DND-41 (cell line): ENCODE results near the gene UGT1A8.

Experiments used
- ATAC-seq: fragments of 200-7000 bp; cut with Tn5 transposase; 3 replicates; pipeline ENCODE4 v1.9.1; 2021; ENCODE audit warnings: low read depth; ENCODE audit not compliant: insufficient read depth
- DNase-seq: peaks from one replicate; pipeline ENCODE4 v3.0.0-alpha.2; 2020
- H2AFZ ChIP-seq: 2 replicates; pipeline ENCODE4 v1.6.0; 2012; ENCODE audit warnings: low read depth, low read length
- H3K27ac ChIP-seq: 2 replicates; pipeline ENCODE4 v1.5.1; 2012; ENCODE audit warnings: low read length, inconsistent platforms
- H3K27me3 ChIP-seq: fragments of 200-600 bp; sonication (generic); 2 replicates; pipeline ENCODE4 v1.6.0; 2012; ENCODE audit warnings: low read length, mild to moderate bottlenecking, inconsistent platforms; ENCODE audit not compliant: insufficient read depth, poor library complexity
- H3K36me3 ChIP-seq: 2 replicates; pipeline ENCODE4 v1.5.1; 2012; ENCODE audit warnings: low read length, inconsistent platforms; ENCODE audit not compliant: insufficient read depth
- H3K4me1 ChIP-seq: 2 replicates; pipeline ENCODE4 v1.5.1; 2012; ENCODE audit warnings: mild to moderate bottlenecking, low read length; ENCODE audit not compliant: insufficient read depth
- H3K4me2 ChIP-seq: 2 replicates; pipeline ENCODE4 v1.6.0; 2012; ENCODE audit warnings: mild to moderate bottlenecking, moderate library complexity, low read length, inconsistent platforms; ENCODE audit not compliant: insufficient read depth
- H3K4me3 ChIP-seq, 2 experiments: fragments of 200-600 bp in 1 of 2; shearing (Covaris generic) in 1 of 2; 2 replicates each; pipeline ENCODE4 v1.5.1; 2012 to 2016; ENCODE audit warnings: inconsistent platforms in 2 of 2, low read length in 2 of 2, mild to moderate bottlenecking in 2 of 2, low read depth in 1 of 2, moderate library complexity in 1 of 2
- H3K79me2 ChIP-seq: 2 replicates; pipeline ENCODE4 v1.6.0; 2012; ENCODE audit warnings: low read length, inconsistent platforms; ENCODE audit not compliant: insufficient read depth
- H3K9ac ChIP-seq: 2 replicates; pipeline ENCODE4 v1.6.0; 2012; ENCODE audit warnings: low read depth, mild to moderate bottlenecking, inconsistent platforms, low read length, moderate library complexity
- H3K9me3 ChIP-seq: 2 replicates; pipeline ENCODE4 v1.5.1; 2012; ENCODE audit warnings: low read length, moderate library complexity, mild to moderate bottlenecking, inconsistent platforms; ENCODE audit not compliant: insufficient read depth, severe bottlenecking
- H4K20me1 ChIP-seq: 2 replicates; pipeline ENCODE4 v1.6.0; 2012; ENCODE audit warnings: low read length; ENCODE audit not compliant: insufficient read depth
- EZH2 ChIP-seq: IDR thresholded peaks from 3 replicates; pipeline ENCODE4 v1.6.1; 2012; ENCODE audit warnings: borderline replicate concordance, low read depth, mild to moderate bottlenecking, moderate library complexity, low read length, inconsistent platforms; ENCODE audit not compliant: severe bottlenecking
- TF ChIP-seq, protein P1 (sequence below): IDR thresholded peaks from 2 replicates; pipeline ENCODE4 v1.5.1; 2012; ENCODE audit warnings: borderline replicate concordance, low read length, moderate library complexity, mild to moderate bottlenecking; ENCODE audit not compliant: poor library complexity, severe bottlenecking; ENCODE audit errors: extremely low read depth

The UGT1A8 gene

GRCh38 chr2:233772153-233772552, 154.7 kb downstream of the UGT1A8 start:
- DNase-seq (no peak), ATAC-seq (no peak)
- Histone ChIP-seq H3K9me3 (no peaks in the 10 kb centered on the region), H3K4me1 (no peaks in the 10 kb centered on the region), H3K27ac (no peak overlapping the region), H3K9ac (no peak overlapping the region), H2AFZ (no peak overlapping the region), H3K4me3 (no peak overlapping the region), H3K79me2 (no peaks in the 10 kb centered on the region), H4K20me1 (no peaks in the 10 kb centered on the region), H3K4me2 (no peak overlapping the region), H3K36me3 (no peaks in the 10 kb centered on the region), H3K27me3 (no peaks in the 10 kb centered on the region)
- TF ChIP-seq EZH2 = no peak
- TF ChIP-seq, protein P1, sequence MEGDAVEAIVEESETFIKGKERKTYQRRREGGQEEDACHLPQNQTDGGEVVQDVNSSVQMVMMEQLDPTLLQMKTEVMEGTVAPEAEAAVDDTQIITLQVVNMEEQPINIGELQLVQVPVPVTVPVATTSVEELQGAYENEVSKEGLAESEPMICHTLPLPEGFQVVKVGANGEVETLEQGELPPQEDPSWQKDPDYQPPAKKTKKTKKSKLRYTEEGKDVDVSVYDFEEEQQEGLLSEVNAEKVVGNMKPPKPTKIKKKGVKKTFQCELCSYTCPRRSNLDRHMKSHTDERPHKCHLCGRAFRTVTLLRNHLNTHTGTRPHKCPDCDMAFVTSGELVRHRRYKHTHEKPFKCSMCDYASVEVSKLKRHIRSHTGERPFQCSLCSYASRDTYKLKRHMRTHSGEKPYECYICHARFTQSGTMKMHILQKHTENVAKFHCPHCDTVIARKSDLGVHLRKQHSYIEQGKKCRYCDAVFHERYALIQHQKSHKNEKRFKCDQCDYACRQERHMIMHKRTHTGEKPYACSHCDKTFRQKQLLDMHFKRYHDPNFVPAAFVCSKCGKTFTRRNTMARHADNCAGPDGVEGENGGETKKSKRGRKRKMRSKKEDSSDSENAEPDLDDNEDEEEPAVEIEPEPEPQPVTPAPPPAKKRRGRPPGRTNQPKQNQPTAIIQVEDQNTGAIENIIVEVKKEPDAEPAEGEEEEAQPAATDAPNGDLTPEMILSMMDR = no peak

- Histone ChIP-seq H3K4me3 (no peak overlapping the region), H3K36me3 (no peaks in the 10 kb centered on the region), H3K27ac (no peak overlapping the region), H2AFZ (no peak overlapping the region), H4K20me1 (no peaks in the 10 kb centered on the region), H3K79me2 (no peaks in the 10 kb centered on the region), H3K9ac (no peak overlapping the region), H3K4me1 (no peaks in the 10 kb centered on the region), H3K4me2 (no peak overlapping the region), H3K27me3 (no peaks in the 10 kb centered on the region), H3K9me3 (no peaks in the 10 kb centered on the region)
- TF ChIP-seq EZH2 = no peak
- TF ChIP-seq, protein P1 = no peak
- DNase-seq = no peak
- ATAC-seq = no peak
These were observed 155.2 kb downstream of the UGT1A8 start for GRCh38 chr2:233772583-233772982.

DNA sequence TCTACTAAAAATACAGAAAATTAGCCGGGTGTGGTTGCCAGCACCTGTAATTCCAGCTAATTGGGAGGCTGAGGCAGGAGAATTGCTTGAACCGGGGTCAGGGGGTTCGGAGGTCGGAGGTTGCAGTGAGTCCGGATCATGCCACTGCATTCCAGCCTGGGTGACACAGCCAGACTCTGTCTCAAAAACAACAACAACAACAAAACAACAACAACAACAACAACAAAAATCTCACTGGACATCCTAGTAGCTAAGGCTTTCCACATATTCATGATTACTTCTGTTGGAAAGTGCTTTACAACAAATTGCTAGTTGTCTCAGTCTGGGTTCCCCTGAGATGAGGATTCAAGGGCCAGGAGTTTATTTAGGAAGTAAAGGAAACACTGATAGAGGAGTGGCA, 156.4 kb downstream of the UGT1A8 start:
- Histone ChIP-seq H3K79me2 (no peaks in the 10 kb centered on the region), H3K27ac (no peak overlapping the region), H3K27me3 (no peaks in the 10 kb centered on the region), H2AFZ (no peak overlapping the region), H3K9ac (no peak overlapping the region), H4K20me1 (no peaks in the 10 kb centered on the region), H3K4me3 (no peak overlapping the region), H3K4me2 (no peak overlapping the region), H3K4me1 (no peaks in the 10 kb centered on the region), H3K9me3 (no peaks in the 10 kb centered on the region), H3K36me3 (no peaks in the 10 kb centered on the region)
- ATAC-seq (no peak), DNase-seq (no peak)
- TF ChIP-seq, protein P1 = no peak
- no peak for TF ChIP-seq EZH2

DNA sequence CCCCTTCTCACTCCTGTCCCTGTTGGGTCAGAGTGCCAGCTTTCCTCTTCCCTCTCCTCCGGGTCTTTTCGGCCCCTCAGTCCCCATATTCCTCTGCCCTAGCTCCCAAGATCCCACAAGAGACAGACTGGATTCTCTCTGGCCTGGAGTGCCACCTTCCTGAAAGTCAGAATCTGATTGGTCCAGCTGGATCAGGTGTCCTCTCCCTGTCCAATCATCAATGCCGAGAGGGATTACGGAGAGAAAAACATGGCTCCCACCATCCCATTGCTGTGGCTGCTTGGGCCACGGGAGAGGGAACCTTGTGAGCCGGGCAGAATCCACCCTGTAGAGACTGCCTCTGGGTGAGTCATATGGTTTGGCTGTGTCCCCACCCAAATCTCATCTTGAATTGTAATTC, 158.0 kb downstream of the UGT1A8 start:
- no peak for DNase-seq
- H3K4me2 ChIP-seq = no peak overlapping the region

More for the DNA sequence above, 158.0 kb downstream of the UGT1A8 start:
- no peak for ATAC-seq
- Histone ChIP-seq H2AFZ (no peak overlapping the region), H3K79me2 (no peaks in the 10 kb centered on the region), H3K4me3 (no peak overlapping the region), H3K27ac (no peak overlapping the region), H3K27me3 (no peaks in the 10 kb centered on the region), H3K9me3 (no peaks in the 10 kb centered on the region), H3K4me1 (no peaks in the 10 kb centered on the region), H3K36me3 (no peaks in the 10 kb centered on the region), H3K9ac (no peak overlapping the region), H4K20me1 (no peaks in the 10 kb centered on the region)
- no peak for TF ChIP-seq EZH2
- TF ChIP-seq, protein P1 = no peak
